HCT116 (cell line): ENCODE measurements around the gene PCK2. TPM values are rescaled to one million over a fixed set of nuclear protein-coding genes. Genes with fewer than 3 reads are reported as not detected.

Source experiments
- ATAC-seq: fragments of 200-7000 bp; cut with Tn5 transposase; 2 replicates; pipeline ENCODE4 v1.9.1; 2020; ENCODE audit warnings: mild to moderate bottlenecking, moderate library complexity
- BruUV-seq: library from RNA; stranded (reverse); fragments of 400-500 nt; replicated peaks from 2 replicates; lab custom pipeline; 2021; lab: Mats Ljungman, UMichigan
- CTCF ChIA-PET: fragments of 300-600 bp; sonication (Branson Sonifier 250); formaldehyde crosslinking; loops from one replicate; lab custom pipeline; 2021; ENCODE audit warnings: antibody characterized with exemption; lab: Charles Lee
- POLR2A ChIA-PET: fragments of 300-600, 350-600 bp; sonication (Branson Sonifier 250); formaldehyde crosslinking; loops from one replicate; lab custom pipeline; 2021; ENCODE audit warnings: antibody characterized with exemption; lab: Charles Lee
- RAD21 ChIA-PET, 2 experiments: fragments of 300-600 bp; sonication (Branson Sonifier 250); formaldehyde crosslinking; loops; one replicate each; lab custom pipeline; 2023; ENCODE audit warnings: low total read pairs in 2 of 2; ENCODE audit not compliant: uncharacterized antibody in 2 of 2, unreplicated experiment in 2 of 2, low non-redundant PET in 1 of 2; lab: Charles Lee
- DNase-seq: peaks from one replicate; pipeline ENCODE4 v3.0.0-alpha.2; 2010; ENCODE audit warnings: low read depth, low spot score
- H2AFZ ChIP-seq: fragments of 200-600 bp; shearing (Covaris generic), sonication (generic); 2 replicates; pipeline ENCODE4 v1.6.1; 2017; ENCODE audit warnings: low read depth, mixed run types, mixed read lengths, antibody characterized with exemption, low read length; ENCODE audit not compliant: poor library complexity, severe bottlenecking
- H3K27ac ChIP-seq: 2 replicates; pipeline ENCODE4 v1.5.1; 2012; ENCODE audit warnings: low read depth, low read length
- H3K27me3 ChIP-seq: fragments of 200-600 bp; sonication (generic); 2 replicates; pipeline ENCODE4 v1.6.1; 2016; ENCODE audit warnings: mixed run types, low read length, mixed read lengths; ENCODE audit not compliant: insufficient read depth
- H3K36me3 ChIP-seq, 2 experiments: fragments of 200-500 bp in 1 of 2; fragments of 200-600 bp in 1 of 2; sonication (Bioruptor generic) in 1 of 2; sonication (generic) in 1 of 2; 2 replicates each; pipeline versions ENCODE4 v1.5.1 to v1.6.1; 2014 to 2016; ENCODE audit warnings: low read length in 2 of 2, inconsistent platforms in 1 of 2, mixed read lengths in 1 of 2, mixed run types in 1 of 2; ENCODE audit not compliant: insufficient read depth in 2 of 2, control insufficient read depth in 1 of 2
- H3K4me1 ChIP-seq, 2 experiments: fragments of 200-600 bp in 1 of 2; sonication (generic) in 1 of 2; 2 replicates each; pipeline versions ENCODE4 v1.5.1 to v1.6.1; 2012 to 2017; ENCODE audit warnings: low read length in 2 of 2, inconsistent platforms in 1 of 2, mild to moderate bottlenecking in 1 of 2, mixed read lengths in 1 of 2, mixed run types in 1 of 2, moderate library complexity in 1 of 2; ENCODE audit not compliant: insufficient read depth in 2 of 2, control insufficient read depth in 1 of 2
- H3K4me2 ChIP-seq: fragments of 200-600 bp; sonication (generic); 2 replicates; pipeline ENCODE4 v1.6.1; 2017; ENCODE audit warnings: mixed run types, low read length, mixed read lengths
- H3K4me3 ChIP-seq, 2 experiments: fragments of 200-600 bp in 1 of 2; sonication (generic) in 1 of 2; replicated peaks in 1 of 2; 2 replicates each; pipeline ENCODE4 v1.5.1; 2011 to 2016; ENCODE audit warnings: low read length in 2 of 2, control low read depth in 1 of 2, low read depth in 1 of 2, mild to moderate bottlenecking in 1 of 2, mixed read lengths in 1 of 2, mixed run types in 1 of 2
- H3K79me2 ChIP-seq: fragments of 200-600 bp; sonication (generic); 2 replicates; pipeline ENCODE4 v1.6.1; 2017; ENCODE audit warnings: mild to moderate bottlenecking, mixed run types, low read length, moderate library complexity, mixed read lengths; ENCODE audit not compliant: insufficient read depth
- H3K9ac ChIP-seq: fragments of 200-600 bp; sonication (generic); 2 replicates; pipeline ENCODE4 v1.6.1; 2016; ENCODE audit warnings: low read length, mixed read lengths
- H3K9me2 ChIP-seq: fragments of 200-600 bp; sonication (generic), shearing (Covaris generic); 2 replicates; pipeline ENCODE4 v1.6.1; 2017; ENCODE audit warnings: mixed run types, mild to moderate bottlenecking, moderate library complexity; ENCODE audit not compliant: insufficient read depth
- H3K9me3 ChIP-seq, 2 experiments: fragments of 200-500 bp in 1 of 2; fragments of 200-600 bp in 1 of 2; sonication (Bioruptor generic) in 1 of 2; sonication (generic) in 1 of 2; 2 replicates each; pipeline ENCODE4 v1.6.1; 2014 to 2017; ENCODE audit warnings: low read length in 2 of 2, mixed read lengths in 2 of 2, inconsistent platforms in 1 of 2, low read depth in 1 of 2, mild to moderate bottlenecking in 1 of 2, mixed run types in 1 of 2, moderate library complexity in 1 of 2; ENCODE audit not compliant: control insufficient read depth in 1 of 2, insufficient read depth in 1 of 2
- H4K20me1 ChIP-seq: fragments of 200-600 bp; sonication (generic), shearing (Covaris generic); 2 replicates; pipeline ENCODE4 v1.6.1; 2017; ENCODE audit warnings: mixed run types, mild to moderate bottlenecking, moderate library complexity; ENCODE audit not compliant: insufficient read depth
- CBX3 ChIP-seq: IDR thresholded peaks from 2 replicates; pipeline ENCODE4 v1.6.1; 2012; ENCODE audit warnings: low read depth
- CEBPB ChIP-seq: IDR thresholded peaks from 2 replicates; pipeline ENCODE4 v1.6.1; 2012; ENCODE audit warnings: low read depth
- EGR1 ChIP-seq: IDR thresholded peaks from 2 replicates; pipeline ENCODE4 v1.6.1; 2012; ENCODE audit warnings: low read depth
- EZH2phosphoT487 ChIP-seq: fragments of 200-600 bp; IDR thresholded peaks from 2 replicates; pipeline ENCODE4 v1.6.1; 2018; ENCODE audit warnings: antibody characterized with exemption, borderline replicate concordance
- FOSL1 ChIP-seq: IDR thresholded peaks from 2 replicates; pipeline ENCODE4 v1.6.1; 2012; ENCODE audit warnings: low read depth
- MAX ChIP-seq: IDR thresholded peaks from 2 replicates; pipeline ENCODE4 v1.6.1; 2012
- POLR2A ChIP-seq: IDR thresholded peaks from 2 replicates; pipeline ENCODE4 v1.7.0; 2011; ENCODE audit warnings: borderline replicate concordance; ENCODE audit not compliant: insufficient read depth, insufficient read length; ENCODE audit errors: extremely low read depth
- REST ChIP-seq: IDR thresholded peaks from 2 replicates; pipeline ENCODE4 v1.6.1; 2012; ENCODE audit warnings: low read depth
- SP1 ChIP-seq: IDR thresholded peaks from 2 replicates; pipeline ENCODE4 v1.6.1; 2012; ENCODE audit warnings: low read depth
- SRF ChIP-seq: IDR thresholded peaks from 2 replicates; pipeline ENCODE4 v1.6.1; 2012; ENCODE audit warnings: low read depth
- TCF7L2 ChIP-seq: IDR thresholded peaks from 2 replicates; pipeline ENCODE4 v1.7.0; 2011; ENCODE audit warnings: borderline replicate concordance, inconsistent platforms; ENCODE audit not compliant: insufficient read depth, insufficient read length; ENCODE audit errors: extremely low read depth
- ZBTB33 ChIP-seq: IDR thresholded peaks from 2 replicates; pipeline ENCODE4 v1.6.1; 2011; ENCODE audit warnings: mild to moderate bottlenecking, low read length, moderate library complexity; ENCODE audit not compliant: insufficient replicate concordance; ENCODE audit errors: extremely low read depth
- ZFX ChIP-seq: fragments of 450-650 bp; IDR thresholded peaks from 2 replicates; pipeline ENCODE4 v1.6.1; 2017
- ZNF274 ChIP-seq: fragments of 200-500 bp; sonication (Bioruptor generic); IDR thresholded peaks from 2 replicates; pipeline ENCODE4 v1.6.1; 2014; ENCODE audit warnings: mild to moderate bottlenecking, low read depth, low read length, inconsistent platforms
- intact Hi-C: fragments of 100-400 bp; cut with micrococcal nuclease; formaldehyde crosslinking; loops from 2 replicates; pipeline ENCODE4 v1.10.0; 2022
- total RNA-seq: library from RNA; stranded (reverse); gene quantifications from one replicate; pipeline ENCODE4 v1.2.1, GENCODE V29; 2021; ENCODE audit not compliant: unreplicated experiment

The PCK2 gene
- total RNA-seq, 1 experiment from 2014 or later: 94.1 TPM

GRCh38 chr14:24068711-24069410 is 25.2 kb upstream of the PCK2 start:
- no peak overlapping the region for H3K9ac ChIP-seq
- intact Hi-C loops: no loop called here

GRCh38 chr14:24069411-24069735 is 24.7 kb upstream of the PCK2 start:
- no peak overlapping the region for H3K9ac ChIP-seq
- H2AFZ ChIP-seq: no peak overlapping the region
- DNase-seq: no peak
- TF ChIP-seq SRF (no peak), CBX3 (no peak), ZFX (no peak), CEBPB (no peak), MAX (no peak), FOSL1 (no peak), REST (no peak), SP1 (no peak), POLR2A (no peak), EGR1 (no peak), TCF7L2 (no peak), ZBTB33 (no peak), ZNF274 (no peak)
- TF ChIP-seq, all 23 proteins: peak for 0
- Histone ChIP-seq H3K9me3 (no peaks in the 10 kb centered on the region), H3K27me3 (peaks cover 7% of the 10 kb centered on the region; the same call in 1 of the 2 replicates), H4K20me1 (no peaks in the 10 kb centered on the region), H3K4me2 (no peak overlapping the region), H3K4me1 (no peaks in the 10 kb centered on the region), H3K4me3 (no peak overlapping the region), H3K36me3 (no peaks in the 10 kb centered on the region), H3K9me2 (no peaks in the 10 kb centered on the region), H3K79me2 (no peaks in the 10 kb centered on the region), H3K27ac (no peak overlapping the region)
- CTCF ChIA-PET: interaction anchor here (1.8 kb wide), 1 partner anchor 39 kb away, joined by 4 read pairs; no protein-coding TSS in a partner anchor
- POLR2A ChIA-PET: no interaction called here
- intact Hi-C loops: no loop called here
- RAD21 ChIA-PET: no interaction called here
- no TSS peak for BruUV-seq
- ATAC-seq: no peak

More at GRCh38 chr14:24068711-24069410, 25.2 kb upstream of the PCK2 start:
- ATAC-seq (no peak), DNase-seq (no peak)
- Histone ChIP-seq H3K27ac (no peak overlapping the region), H3K36me3 (no peaks in the 10 kb centered on the region), H3K27me3 (peaks cover 7% of the 10 kb centered on the region; the same call in 1 of the 2 replicates), H3K79me2 (no peaks in the 10 kb centered on the region), H2AFZ (no peak overlapping the region), H3K4me3 (no peak overlapping the region), H3K9me2 (no peaks in the 10 kb centered on the region), H3K9me3 (no peaks in the 10 kb centered on the region), H4K20me1 (no peaks in the 10 kb centered on the region), H3K4me1 (no peaks in the 10 kb centered on the region), H3K4me2 (no peak overlapping the region)
- RAD21 ChIA-PET: no interaction called here
- TF ChIP-seq EZH2phosphoT487: no peak
- POLR2A ChIA-PET: interaction anchor here (1.1 kb wide), 1 partner anchor 13 kb away, joined by 3 read pairs; no protein-coding TSS in a partner anchor
- no TSS peak for BruUV-seq
- CTCF ChIA-PET: interaction anchor here (1.8 kb wide), 1 partner anchor 40 kb away, joined by 4 read pairs; no protein-coding TSS in a partner anchor
